MM.1S (cell line): ENCODE measurements around the gene BRICD5.
"Not testable (repeated sequence)": the region's sequence is repeated elsewhere in the genome, so short reads cannot be mapped to it uniquely, and the experiment has no call there.

ENCODE experiments used
- DNase-seq: peaks from one replicate; pipeline ENCODE4 v3.0.0-alpha.2; 2015
- H2AFZ ChIP-seq: fragments of 300-600 bp; sonication (generic); 2 replicates; pipeline ENCODE4 v1.6.0; 2016; ENCODE audit warnings: antibody characterized with exemption, low read length
- H3F3A ChIP-seq: fragments of 300-600 bp; sonication (generic); 2 replicates; pipeline ENCODE4 v1.6.1; 2016; ENCODE audit warnings: mild to moderate bottlenecking, antibody characterized with exemption, low read length, moderate library complexity, mixed read lengths; ENCODE audit not compliant: insufficient read depth
- H3K27ac ChIP-seq: fragments of 300-600 bp; sonication (generic); 2 replicates; pipeline ENCODE4 v1.5.1; 2016; ENCODE audit warnings: mild to moderate bottlenecking, low read length
- H3K27me3 ChIP-seq: fragments of 300-600 bp; sonication (generic); replicated peaks from 2 replicates; pipeline ENCODE4 v1.6.0; 2016; ENCODE audit warnings: low read length; ENCODE audit not compliant: insufficient read depth
- H3K36me3 ChIP-seq: fragments of 300-600 bp; sonication (generic); replicated peaks from 2 replicates; pipeline ENCODE4 v1.6.1; 2016; ENCODE audit warnings: mild to moderate bottlenecking, low read length, mixed read lengths; ENCODE audit not compliant: insufficient read depth
- H3K4me1 ChIP-seq: fragments of 300-600 bp; sonication (generic); 2 replicates; pipeline ENCODE4 v1.6.1; 2016; ENCODE audit warnings: low read length, mixed read lengths
- H3K4me2 ChIP-seq: fragments of 300-600 bp; sonication (generic); 2 replicates; pipeline ENCODE4 v1.6.0; 2016; ENCODE audit warnings: low read depth, low read length
- H3K4me3 ChIP-seq: fragments of 300-600 bp; sonication (generic); 2 replicates; pipeline ENCODE4 v1.5.1; 2016; ENCODE audit warnings: low read length, mixed read lengths
- H3K79me2 ChIP-seq: fragments of 300-600 bp; sonication (generic); 2 replicates; pipeline ENCODE4 v1.6.1; 2016; ENCODE audit warnings: mixed run types, low read length, mixed read lengths
- H3K9ac ChIP-seq: fragments of 300-600 bp; sonication (generic); 2 replicates; pipeline ENCODE4 v1.6.1; 2016; ENCODE audit warnings: low read length, mixed read lengths
- H3K9me2 ChIP-seq: fragments of 300-600 bp; sonication (generic); replicated peaks from 2 replicates; pipeline ENCODE4 v1.6.1; 2016; ENCODE audit warnings: mild to moderate bottlenecking, low read length, mixed read lengths; ENCODE audit not compliant: insufficient read depth
- H3K9me3 ChIP-seq: fragments of 300-600 bp; sonication (generic); replicated peaks from 2 replicates; pipeline ENCODE4 v1.6.1; 2016; ENCODE audit warnings: mild to moderate bottlenecking, low read length, mixed read lengths; ENCODE audit not compliant: insufficient read depth
- H4K20me1 ChIP-seq: fragments of 300-600 bp; sonication (generic); 2 replicates; pipeline ENCODE4 v1.6.1; 2016; ENCODE audit warnings: mild to moderate bottlenecking, low read length, moderate library complexity, mixed read lengths; ENCODE audit not compliant: insufficient read depth
- CTCF ChIP-seq: fragments of 300-600 bp; sonication (generic); IDR thresholded peaks from 2 replicates; pipeline ENCODE4 v1.5.1; 2016; ENCODE audit warnings: antibody characterized with exemption, low read length, mixed read lengths
- EZH2 ChIP-seq: fragments of 300-600 bp; sonication (generic); optimal IDR thresholded peaks from 2 replicates; pipeline ENCODE3; 2017; ENCODE audit warnings: low read depth, mild to moderate bottlenecking, antibody characterized with exemption, low read length, mixed read lengths
- EZH2phosphoT487 ChIP-seq: fragments of 300-600 bp; sonication (generic); IDR thresholded peaks from 2 replicates; pipeline ENCODE4 v1.6.1; 2018; ENCODE audit warnings: antibody characterized with exemption, low read length

Gene BRICD5

GRCh38 chr16:2243031-2243528, 32.4 kb upstream of the BRICD5 start:
- Histone ChIP-seq H3K79me2 (peaks cover 31% of the 10 kb centered on the region), H3K4me1 (no peaks in the 10 kb centered on the region), H3K9me3 (no peaks in the 10 kb centered on the region), H3K4me3 (no peak overlapping the region), H3K4me2 (no peak overlapping the region), H3K27me3 (no peaks in the 10 kb centered on the region), H3K36me3 (peaks cover 5% of the 10 kb centered on the region; the same call in 1 of the 2 replicates), H3K27ac (no peak overlapping the region), H4K20me1 (no peaks in the 10 kb centered on the region), H3F3A (no peaks in the 10 kb centered on the region), H2AFZ (no peak overlapping the region), H3K9me2 (no peaks in the 10 kb centered on the region), H3K9ac (no peak overlapping the region)
- TF ChIP-seq EZH2phosphoT487 (no peak), CTCF (no peak), EZH2 (no peak)
- DNase-seq: no peak

- H3K4me2 ChIP-seq: no peak overlapping the region
- H3K9ac ChIP-seq: no peak overlapping the region
- H3K36me3 ChIP-seq: peaks cover 5% of the 10 kb centered on the region; the same call in 1 of the 2 replicates
- peaks cover 26% of the 10 kb centered on the region for H3K79me2 ChIP-seq
- H3F3A ChIP-seq: no peaks in the 10 kb centered on the region
- no peak for DNase-seq
- no peak overlapping the region for H3K27ac ChIP-seq
- TF ChIP-seq CTCF: no peak
- no peak for TF ChIP-seq EZH2
- no peak for TF ChIP-seq EZH2phosphoT487
- H3K9me2 ChIP-seq: no peaks in the 10 kb centered on the region
- H3K27me3 ChIP-seq: no peaks in the 10 kb centered on the region
- no peaks in the 10 kb centered on the region for H3K4me1 ChIP-seq
- H2AFZ ChIP-seq: no peak overlapping the region
- H3K9me3 ChIP-seq: no peaks in the 10 kb centered on the region
- H4K20me1 ChIP-seq: no peaks in the 10 kb centered on the region
- no peak overlapping the region for H3K4me3 ChIP-seq
These were observed 31.9 kb upstream of the BRICD5 start for GRCh38 chr16:2242598-2242997.

- not testable (repeated sequence) for DNase-seq, H3K9me2 ChIP-seq, H3K4me3 ChIP-seq, H4K20me1 ChIP-seq, H3K79me2 ChIP-seq, H3K9ac ChIP-seq, H3K9me3 ChIP-seq, H3K36me3 ChIP-seq, H3F3A ChIP-seq, H3K4me1 ChIP-seq, H3K27me3 ChIP-seq, H3K4me2 ChIP-seq, H3K27ac ChIP-seq, H2AFZ ChIP-seq
These were observed 29.7 kb upstream of the BRICD5 start for GRCh38 chr16:2240331-2240730.

GRCh38 chr16:2238838-2239675, 28.4 kb upstream of the BRICD5 start:
- H3K36me3 ChIP-seq: peaks cover 2% of the 10 kb centered on the region; the same call in 1 of the 2 replicates
- TF ChIP-seq EZH2 (no peak), CTCF (no peak), EZH2phosphoT487 (no peak)
- H3K27me3 ChIP-seq: no peaks in the 10 kb centered on the region; the same call in 1 of the 2 replicates
- no peaks in the 10 kb centered on the region for H3K9me2 ChIP-seq
- H3K79me2 ChIP-seq: peaks cover 1% of the 10 kb centered on the region; the same call in 1 of the 2 replicates
- H3K9ac ChIP-seq: no peak overlapping the region
- H3K4me3 ChIP-seq: no peak overlapping the region
- H3K27ac ChIP-seq: no peak overlapping the region
- H3K4me1 ChIP-seq: no peaks in the 10 kb centered on the region
- H3K9me3 ChIP-seq: no peaks in the 10 kb centered on the region
- H3K4me2 ChIP-seq: no peak overlapping the region
- no peaks in the 10 kb centered on the region for H3F3A ChIP-seq
- DNase-seq: no peak
- no peaks in the 10 kb centered on the region for H4K20me1 ChIP-seq
- H2AFZ ChIP-seq: no peak overlapping the region
